GM18909 (cell line): ENCODE measurements around the gene CCDC47.
"Not testable (repeated sequence)": the region's sequence is repeated elsewhere in the genome, so short reads cannot be mapped to it uniquely, and the experiment has no call there.

ENCODE experiments used
- ATAC-seq: cut with Tn5 transposase; IDR thresholded peaks from one replicate; pipeline ENCODE4 v1.9.1; 2021; ENCODE audit warnings: mild to moderate bottlenecking; ENCODE audit not compliant: unreplicated experiment, poor library complexity

Gene CCDC47

DNA sequence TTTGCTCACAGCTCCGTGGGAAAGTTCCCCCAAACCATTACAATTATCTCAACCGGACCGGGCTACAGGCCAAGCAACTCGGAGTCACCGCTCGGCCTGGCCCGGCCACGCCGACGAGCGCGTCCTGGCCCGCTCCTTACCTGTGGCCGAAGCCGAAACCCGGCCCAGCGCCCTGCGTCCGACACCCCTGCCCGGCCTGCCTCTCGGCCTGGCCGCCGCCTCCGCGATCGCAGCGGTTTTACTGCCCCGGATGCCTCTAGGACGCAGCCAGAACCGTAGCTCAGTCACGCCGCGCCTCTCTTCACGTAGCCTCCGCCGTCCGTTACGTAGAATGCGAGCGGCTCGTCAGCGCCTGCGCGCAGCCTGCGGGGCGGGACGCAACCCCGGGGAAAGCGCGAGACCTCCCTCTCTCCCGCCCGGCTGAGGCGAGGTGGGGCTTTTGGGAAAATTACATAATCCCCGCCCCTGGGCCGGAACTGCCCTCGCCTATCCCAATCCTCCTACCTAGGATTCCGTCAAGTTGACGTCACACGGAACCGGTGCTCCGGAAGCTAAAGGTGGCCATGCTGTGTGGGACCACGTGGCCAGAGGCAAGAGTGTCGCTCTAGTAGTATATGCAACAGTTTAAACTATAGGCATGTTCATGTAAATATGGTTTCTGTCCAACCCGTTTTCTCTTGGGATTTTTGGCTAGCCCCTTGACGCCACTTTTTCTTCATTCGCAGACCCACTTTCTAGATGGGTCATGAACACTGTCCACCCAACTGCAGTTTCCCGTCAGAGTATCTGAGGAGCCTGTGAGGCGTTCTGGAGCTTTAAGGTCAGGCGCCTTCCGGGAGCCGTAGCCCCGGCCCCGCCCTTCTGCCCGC is at the start of gene CCDC47:
TSS of gene CCDC47 (minus strand) at position 326 of the 869 bp plus-strand sequence. CDS start 7,422 bp downstream, outside the sequence.
- ATAC-seq: peak; percentile 85

- no peak for ATAC-seq
Measured at GRCh38 chr17:63822537-63822936, 49.1 kb upstream of the CCDC47 start.

- no peak for ATAC-seq
Measured at GRCh38 chr17:63821804-63822203, 48.4 kb upstream of the CCDC47 start.

- no peak for ATAC-seq
Measured at GRCh38 chr17:63820963-63821561, 47.7 kb upstream of the CCDC47 start.

DNA sequence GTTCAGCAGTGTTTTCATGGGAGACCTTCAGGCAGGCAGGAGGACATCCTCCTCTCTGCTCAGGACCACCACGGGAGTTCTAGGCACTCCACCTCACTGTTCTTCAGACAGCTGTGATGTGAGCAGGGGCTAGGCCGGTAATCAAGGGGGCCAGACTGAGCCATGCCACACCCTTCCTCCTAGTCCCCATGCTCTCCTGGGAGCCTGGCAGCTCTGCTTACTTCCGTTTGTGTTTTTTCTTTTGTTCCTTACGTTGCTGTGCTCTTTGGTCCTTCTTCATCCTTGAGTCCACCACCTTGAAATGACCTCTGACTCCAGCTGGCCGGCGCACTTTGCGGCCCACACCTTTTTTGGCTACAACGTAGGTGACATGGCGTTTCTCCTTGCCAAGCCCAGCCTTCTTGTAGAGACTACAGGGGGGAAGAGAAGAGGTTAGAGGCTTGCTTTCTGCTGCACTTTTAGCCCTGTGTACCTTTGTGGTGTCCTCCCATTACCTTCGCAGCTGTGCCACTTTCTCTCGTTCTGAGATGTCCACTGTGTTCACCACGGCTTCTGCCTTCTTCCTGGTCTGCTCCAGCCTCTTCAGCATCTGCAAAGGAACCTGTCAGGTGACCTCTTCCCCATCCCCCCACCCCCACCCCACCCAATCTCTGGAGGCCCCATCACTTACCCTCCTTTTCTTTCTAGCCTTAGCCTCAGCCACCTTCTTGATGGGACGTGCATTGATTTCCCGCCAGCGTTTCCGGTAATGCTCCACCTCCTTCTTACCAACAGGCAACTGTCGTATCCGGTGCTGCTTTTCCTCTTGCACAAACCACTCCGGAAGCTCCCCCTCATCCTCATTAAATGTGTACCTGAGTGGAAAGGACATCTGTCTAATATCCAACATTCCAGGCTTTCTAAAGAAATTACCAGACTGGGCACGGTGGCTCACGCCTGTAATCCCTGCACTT is 46.5 kb upstream of the CCDC47 start:
- ATAC-seq: no peak

DNA sequence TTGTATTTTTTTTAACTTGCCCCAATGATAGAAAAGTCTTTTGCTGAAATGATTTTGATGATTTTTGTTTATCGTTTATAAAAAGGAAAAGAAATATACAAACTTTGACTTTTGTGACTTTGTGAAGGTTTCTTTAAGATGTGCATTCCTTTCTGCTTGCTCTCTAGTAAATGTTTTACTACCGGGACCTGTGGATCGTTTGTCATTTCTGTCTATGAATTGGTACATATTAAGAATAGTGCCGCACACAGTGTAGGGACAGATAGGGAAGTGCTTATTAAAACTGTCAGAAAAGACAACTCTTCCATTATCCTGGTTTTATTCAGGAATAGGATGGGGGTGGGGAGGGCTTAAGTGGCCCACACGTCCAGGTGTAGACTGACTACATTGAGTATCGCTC is 45.7 kb upstream of the CCDC47 start:
- ATAC-seq: no peak

- no peak for ATAC-seq
Measured at GRCh38 chr17:63817736-63818385, 44.5 kb upstream of the CCDC47 start.

- ATAC-seq: no peak
Measured at GRCh38 chr17:63816669-63817068, 43.3 kb upstream of the CCDC47 start.

DNA sequence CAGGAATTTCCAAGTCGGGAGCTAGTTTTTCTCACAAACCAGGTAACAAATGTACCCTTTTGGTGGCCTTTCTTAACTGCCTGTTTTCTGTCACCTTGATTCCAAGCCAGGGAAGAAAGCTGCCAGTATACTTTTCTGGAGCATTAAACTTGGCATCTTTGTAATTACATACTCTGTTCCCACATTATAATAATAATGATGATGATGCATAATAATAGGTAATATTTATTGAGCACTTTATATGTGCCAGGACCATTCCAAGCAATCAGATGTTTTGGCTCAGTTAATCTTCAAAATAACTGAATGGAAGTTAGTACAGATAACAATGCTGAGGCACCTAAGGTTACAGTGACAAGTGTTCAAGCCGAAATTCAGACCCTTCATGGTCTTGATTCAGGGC is 42.7 kb upstream of the CCDC47 start:
- ATAC-seq: no peak

- no peak for ATAC-seq
Measured at GRCh38 chr17:63809970-63810369, 36.6 kb upstream of the CCDC47 start.

DNA sequence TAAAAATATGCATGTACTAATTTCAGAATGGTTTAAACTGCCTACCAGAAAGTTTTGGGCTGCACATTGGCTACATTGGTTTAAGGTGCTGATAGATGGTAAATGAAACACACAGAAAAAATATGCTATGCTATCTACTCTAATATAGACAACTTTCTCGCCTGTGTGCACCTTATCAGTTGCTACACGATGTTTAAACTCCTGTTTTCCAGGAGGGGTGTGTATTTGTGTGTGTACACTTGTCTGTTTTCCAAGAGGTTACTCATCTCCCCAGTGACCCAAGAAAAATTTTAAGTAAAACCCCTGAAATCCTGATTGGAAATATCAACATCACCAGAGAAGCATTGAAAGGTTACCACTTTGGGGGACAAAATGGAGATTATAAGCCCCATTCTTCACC is 32.2 kb upstream of the CCDC47 start:
- no peak for ATAC-seq

DNA sequence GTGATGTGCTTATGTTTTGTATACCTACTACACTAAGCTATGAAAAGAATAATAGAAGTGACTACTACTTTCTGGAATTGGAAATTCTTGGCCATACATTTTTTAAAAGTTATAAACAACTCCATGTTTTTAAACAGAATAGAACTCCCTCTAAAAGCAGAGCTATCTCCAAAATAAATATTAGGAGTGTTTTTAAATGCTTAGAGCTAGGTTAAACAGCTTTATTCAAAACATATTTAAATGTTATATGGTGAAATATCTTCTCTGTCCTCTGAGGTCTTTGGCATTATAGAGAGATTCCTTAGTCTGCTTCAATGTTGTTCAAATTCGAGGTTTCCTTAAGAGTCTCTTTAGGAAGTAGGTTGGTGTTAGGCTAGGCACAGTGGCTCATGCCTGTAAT is 30.9 kb upstream of the CCDC47 start:
- no peak for ATAC-seq

DNA sequence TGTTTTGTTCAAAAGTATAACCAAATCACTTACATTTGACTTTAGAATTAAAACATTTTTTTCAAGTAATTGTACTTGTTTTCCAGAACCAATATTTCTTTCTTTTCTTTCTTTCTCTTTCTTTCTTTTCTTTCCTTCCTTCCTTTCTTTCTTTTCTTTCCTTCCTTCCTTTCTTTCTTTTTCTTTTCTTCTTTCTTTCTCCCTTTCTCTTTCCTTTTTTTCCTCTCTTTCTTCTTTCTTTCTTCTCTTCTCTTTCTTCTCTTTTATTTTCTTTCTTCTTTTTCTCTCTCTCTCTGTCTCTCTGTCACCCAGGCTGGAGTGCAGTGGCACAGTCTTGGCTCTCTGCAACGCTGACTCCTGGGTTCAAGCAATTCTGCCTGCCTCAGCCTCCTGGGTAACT is 27.4 kb upstream of the CCDC47 start:
- ATAC-seq: no peak

GRCh38 chr17:63798572-63799106 is 25.2 kb upstream of the CCDC47 start:
- ATAC-seq: no peak

DNA sequence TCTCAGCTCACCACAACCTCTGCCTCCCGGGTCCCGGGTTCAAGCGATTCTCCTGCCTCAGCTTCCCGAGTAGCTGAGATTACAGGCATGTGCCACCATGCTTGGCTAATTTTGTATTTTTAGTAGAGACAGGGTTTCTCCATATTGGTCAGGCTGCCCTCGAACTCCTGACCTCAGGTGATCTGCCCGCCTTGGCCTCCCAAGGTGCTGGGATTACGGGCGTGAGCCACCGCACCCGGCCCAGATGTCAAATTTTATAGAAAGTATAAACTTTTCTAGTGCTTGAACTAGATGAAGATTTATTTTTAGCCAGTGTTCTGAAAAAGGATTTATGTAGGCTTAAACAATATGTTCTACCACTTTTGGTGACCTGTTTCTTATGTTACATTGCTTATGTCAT is 23.0 kb upstream of the CCDC47 start:
- not testable (repeated sequence) for ATAC-seq

- ATAC-seq: no peak
Measured at GRCh38 chr17:63792055-63792729, 18.8 kb upstream of the CCDC47 start.

- no peak for ATAC-seq
Measured at GRCh38 chr17:63790057-63790456, 16.7 kb upstream of the CCDC47 start.

- no peak for ATAC-seq
Measured at GRCh38 chr17:63786971-63787711, 13.7 kb upstream of the CCDC47 start.

DNA sequence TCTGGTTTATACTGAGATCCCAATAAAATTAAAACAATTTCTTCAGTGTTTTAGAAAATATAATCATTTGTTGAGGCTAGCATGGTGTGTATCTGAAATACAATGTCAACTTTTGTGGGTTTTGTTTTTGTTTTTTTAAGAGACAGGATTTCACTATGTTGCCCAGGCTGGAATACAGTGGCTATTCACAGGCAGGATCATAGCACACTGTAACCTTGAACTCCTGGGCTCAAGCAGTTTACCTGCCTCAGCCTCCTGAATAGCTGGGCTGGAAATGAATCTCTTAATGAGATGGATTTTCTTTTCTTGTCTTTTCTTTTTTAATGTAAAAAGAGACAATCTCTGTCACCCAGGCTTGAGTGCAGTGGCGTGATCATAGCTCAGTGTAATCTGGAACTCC is 12.7 kb upstream of the CCDC47 start:
- ATAC-seq: no peak
